Measurements from ENCODE around the gene RASA4B. TPM values are rescaled to one million over a fixed set of nuclear protein-coding genes. Genes with fewer than 3 reads are reported as not detected.
"Not testable (repeated sequence)": the region's sequence is repeated elsewhere in the genome, so short reads cannot be mapped to it uniquely, and the experiment has no call there.

Gene RASA4B
- total and polyA plus RNA-seq, 4 donors = 7.3 to 24.6 (median 10.5) TPM

DNA sequence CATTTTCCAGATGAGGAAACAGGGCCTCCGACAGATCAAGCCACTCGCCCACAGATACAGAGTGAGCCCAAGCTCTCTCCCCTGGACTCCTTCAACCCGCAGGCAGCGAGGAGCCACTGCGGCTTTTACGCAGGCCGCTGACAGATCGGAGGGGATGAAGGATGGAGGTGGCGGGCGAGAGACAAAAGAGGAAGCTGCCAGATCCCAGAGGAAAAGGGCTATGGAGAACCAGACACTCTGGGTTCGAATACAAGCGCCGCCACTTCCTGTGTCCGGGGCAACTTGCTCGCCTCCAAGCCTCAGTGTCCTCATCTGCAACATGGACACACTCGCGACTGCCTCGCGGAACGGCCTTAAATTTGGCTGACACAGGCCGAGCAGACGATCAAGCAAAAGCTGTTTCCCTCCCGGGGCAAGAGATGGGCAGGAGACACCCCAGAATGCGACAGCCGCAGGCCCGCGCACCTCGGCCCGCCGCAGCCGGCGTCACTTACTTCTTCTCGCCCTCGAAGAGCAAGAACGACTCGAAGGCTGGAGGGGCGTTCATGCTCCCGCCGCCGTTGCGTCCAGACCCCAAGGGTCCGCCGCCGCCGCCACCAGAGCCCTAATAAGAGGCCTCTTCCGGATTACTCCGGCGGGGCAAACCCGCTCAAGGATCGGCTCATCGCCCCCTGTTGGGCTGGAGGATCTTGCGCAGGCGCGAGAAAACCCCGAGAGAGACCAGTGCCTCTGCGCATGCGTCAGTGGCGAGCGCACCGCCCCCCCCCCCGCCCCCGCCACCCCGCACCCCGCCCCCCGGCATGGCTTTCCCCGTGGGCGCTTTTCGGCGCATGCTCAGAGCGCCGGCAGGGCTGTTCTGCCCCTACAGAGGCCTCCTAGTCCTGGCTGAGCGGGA lies 39.0 kb downstream of the RASA4B start, which contains the start of gene POLR2J:
TSS of gene POLR2J (minus strand) at position 609 of the 895 bp plus-strand sequence. CDS start at position 547, 62 bp downstream.
- not testable (repeated sequence) for H3K27me3 ChIP-seq (ENCODE audit: control insufficient read depth in 3 of 3, insufficient read depth in 3 of 3, low read length in 2 of 3); H3K36me3 ChIP-seq (ENCODE audit: control insufficient read depth in 4 of 4, insufficient read depth in 4 of 4, low read length in 4 of 4); H3K27ac ChIP-seq (ENCODE audit: low read depth in 1 of 2, low read length in 1 of 2); H3K9ac ChIP-seq (ENCODE audit: insufficient read depth in 1 of 2, low read length in 2 of 2); H3K4me1 ChIP-seq (ENCODE audit: control insufficient read depth in 5 of 5, insufficient read depth in 5 of 5, low read length in 5 of 5); H3K9me3 ChIP-seq (ENCODE audit: control insufficient read depth in 4 of 4, insufficient read depth in 3 of 4, low read length in 3 of 4)
- 0% methylated on average over 23 to 54 of the region's 72 CpGs for WGBS, 2 donors
- TF ChIP-seq, protein P1, sequence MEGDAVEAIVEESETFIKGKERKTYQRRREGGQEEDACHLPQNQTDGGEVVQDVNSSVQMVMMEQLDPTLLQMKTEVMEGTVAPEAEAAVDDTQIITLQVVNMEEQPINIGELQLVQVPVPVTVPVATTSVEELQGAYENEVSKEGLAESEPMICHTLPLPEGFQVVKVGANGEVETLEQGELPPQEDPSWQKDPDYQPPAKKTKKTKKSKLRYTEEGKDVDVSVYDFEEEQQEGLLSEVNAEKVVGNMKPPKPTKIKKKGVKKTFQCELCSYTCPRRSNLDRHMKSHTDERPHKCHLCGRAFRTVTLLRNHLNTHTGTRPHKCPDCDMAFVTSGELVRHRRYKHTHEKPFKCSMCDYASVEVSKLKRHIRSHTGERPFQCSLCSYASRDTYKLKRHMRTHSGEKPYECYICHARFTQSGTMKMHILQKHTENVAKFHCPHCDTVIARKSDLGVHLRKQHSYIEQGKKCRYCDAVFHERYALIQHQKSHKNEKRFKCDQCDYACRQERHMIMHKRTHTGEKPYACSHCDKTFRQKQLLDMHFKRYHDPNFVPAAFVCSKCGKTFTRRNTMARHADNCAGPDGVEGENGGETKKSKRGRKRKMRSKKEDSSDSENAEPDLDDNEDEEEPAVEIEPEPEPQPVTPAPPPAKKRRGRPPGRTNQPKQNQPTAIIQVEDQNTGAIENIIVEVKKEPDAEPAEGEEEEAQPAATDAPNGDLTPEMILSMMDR (IDR thresholded peaks at IDR 0.05; ENCODE audit: control extremely low read depth, extremely low read depth) = peak; percentile 34
- peak; percentile 44 to 94 (median 93) for DNase-seq
- H3K4me3 ChIP-seq = peak within 1 kb of the TSS; percentile 39
- ATAC-seq (ENCODE audit: insufficient read depth, low FRiP score) = peak; percentile 94

DNA sequence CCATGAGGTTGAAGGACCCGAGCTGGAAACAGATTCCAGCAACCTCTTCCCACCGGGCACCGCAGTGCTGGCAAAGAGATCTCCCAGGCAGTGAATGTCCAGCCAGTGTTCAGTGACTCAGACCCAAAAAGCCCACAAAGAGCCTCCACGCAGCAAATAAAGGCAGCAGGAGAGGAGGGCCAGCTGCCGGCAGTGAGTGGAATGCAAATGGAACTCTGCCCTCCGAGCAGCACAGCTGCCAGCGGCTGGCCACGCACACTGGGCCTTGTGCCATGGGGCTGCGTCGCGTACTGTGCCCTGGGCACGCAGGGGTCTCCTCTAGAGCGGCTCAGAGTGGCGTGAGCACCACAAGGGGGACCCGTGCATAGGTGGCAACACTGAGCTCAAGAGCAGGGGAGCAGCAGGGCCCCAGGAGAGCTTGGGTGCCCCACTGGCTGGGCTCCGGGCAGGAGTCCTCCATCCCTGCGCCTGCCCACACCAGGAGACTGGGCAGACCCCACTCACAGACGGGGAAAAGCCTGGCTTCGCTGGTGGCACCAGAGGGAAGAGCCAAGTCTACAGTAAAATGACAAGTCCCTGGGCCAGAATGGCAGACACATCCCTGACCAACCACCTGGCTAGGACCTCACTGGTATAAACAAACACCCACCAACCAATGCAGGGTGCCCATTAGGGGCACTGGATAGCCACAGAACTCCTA lies 42.7 kb downstream of the RASA4B start:
- ATAC-seq (ENCODE audit: insufficient read depth, low FRiP score); H3K4me3 ChIP-seq; DNase-seq; H3K9ac ChIP-seq (ENCODE audit: insufficient read depth in 1 of 2, low read length in 2 of 2); H3K9me3 ChIP-seq (ENCODE audit: control insufficient read depth in 4 of 4, insufficient read depth in 3 of 4, low read length in 3 of 4); H3K4me1 ChIP-seq (ENCODE audit: control insufficient read depth in 5 of 5, insufficient read depth in 5 of 5, low read length in 5 of 5); H3K27me3 ChIP-seq (ENCODE audit: control insufficient read depth in 3 of 3, insufficient read depth in 3 of 3, low read length in 2 of 3); H3K27ac ChIP-seq (ENCODE audit: low read depth in 1 of 2, low read length in 1 of 2): not testable (repeated sequence)
- H3K36me3 ChIP-seq (ENCODE audit: control insufficient read depth in 4 of 4, insufficient read depth in 4 of 4, low read length in 4 of 4) = peaks cover 0 to 19% (median 2%) of the 10 kb centered on the region in 4 donors
- 79 to 85% methylated on average over 9 of the region's 19 CpGs for WGBS, 2 donors

DNA sequence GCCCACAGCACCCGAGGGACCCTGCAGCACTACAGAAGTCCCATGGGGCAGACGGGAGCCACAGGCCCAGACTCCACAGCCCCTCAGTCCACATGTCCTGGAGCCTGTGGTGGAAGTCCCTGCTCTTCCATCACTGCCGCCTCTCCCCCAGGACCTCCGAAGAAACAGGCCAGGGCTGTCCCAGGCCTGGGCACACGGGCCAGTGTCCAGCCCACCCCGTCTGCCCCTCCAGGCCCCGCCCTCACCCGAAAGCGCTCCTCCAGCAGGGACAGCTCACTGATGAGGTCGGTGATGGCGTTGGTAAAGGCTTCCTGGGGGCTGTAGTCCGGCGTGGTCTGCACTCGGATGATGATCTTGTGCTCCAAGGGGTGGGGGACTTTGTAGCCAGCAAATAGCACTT lies 43.5 kb downstream of the RASA4B start:
- H3K4me1 ChIP-seq (ENCODE audit: control insufficient read depth in 5 of 5, insufficient read depth in 5 of 5, low read length in 5 of 5) = not testable (repeated sequence)

DNA sequence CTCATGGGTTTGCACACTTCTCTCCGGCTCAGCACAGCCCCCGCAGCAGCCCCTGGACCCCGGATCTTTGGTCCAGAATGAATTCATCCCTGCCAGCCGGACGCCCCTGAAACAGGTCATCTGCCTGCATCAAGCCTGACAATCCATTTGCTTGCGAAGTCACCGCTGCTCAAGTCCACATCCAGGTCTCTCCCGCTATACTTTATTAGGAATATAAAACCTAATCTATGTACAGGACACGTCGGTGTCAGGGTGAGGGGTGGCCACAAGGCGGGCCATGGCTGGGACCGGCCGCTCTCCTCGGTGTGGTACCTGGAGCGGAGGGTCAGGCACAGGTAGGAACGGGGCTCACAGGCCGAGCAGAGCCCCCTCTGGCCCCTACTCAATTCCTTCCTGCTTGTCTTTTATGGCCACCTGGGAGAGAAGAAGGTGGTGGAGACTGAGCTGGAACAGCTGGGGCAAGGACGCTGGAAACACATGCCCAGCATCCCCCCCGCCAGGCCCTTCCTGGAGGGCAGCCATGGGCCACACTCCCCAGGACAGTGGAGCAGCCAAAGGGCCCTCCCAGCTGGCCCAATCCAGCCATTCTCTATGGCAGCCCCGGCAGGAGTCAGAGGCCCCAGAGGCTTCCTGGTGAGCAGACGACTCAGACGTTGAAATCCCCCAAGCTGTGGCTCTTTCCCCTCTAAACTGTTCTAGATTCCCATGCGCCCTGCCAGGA lies 44.1 kb downstream of the RASA4B start:
- H3K27me3 ChIP-seq (ENCODE audit: control insufficient read depth in 3 of 3, insufficient read depth in 3 of 3, low read length in 2 of 3) = no peaks in the 10 kb centered on the region
- H3K9ac ChIP-seq (ENCODE audit: insufficient read depth in 1 of 2, low read length in 2 of 2) = no peak overlapping the region
- TF ChIP-seq, protein P1 (IDR thresholded peaks at IDR 0.05; ENCODE audit: control extremely low read depth, extremely low read depth) = no peak
- H3K4me3 ChIP-seq = no peak overlapping the region
- H3K4me1 ChIP-seq (ENCODE audit: control insufficient read depth in 5 of 5, insufficient read depth in 5 of 5, low read length in 5 of 5) = no peaks in the 10 kb centered on the region
- ATAC-seq (ENCODE audit: insufficient read depth, low FRiP score) (no peak), DNase-seq (no peak)
- 86 to 90% methylated on average over 23 of the region's 23 CpGs for WGBS, 2 donors
- H3K9me3 ChIP-seq (ENCODE audit: control insufficient read depth in 4 of 4, insufficient read depth in 3 of 4, low read length in 3 of 4) = no peaks in the 10 kb centered on the region
- no peak overlapping the region for H3K27ac ChIP-seq (ENCODE audit: low read depth in 1 of 2, low read length in 1 of 2)
- peaks cover 0 to 25% (median 2%) of the 10 kb centered on the region in 4 donors for H3K36me3 ChIP-seq (ENCODE audit: control insufficient read depth in 4 of 4, insufficient read depth in 4 of 4, low read length in 4 of 4)

More for the DNA sequence above, 43.5 kb downstream of the RASA4B start:
- not testable (repeated sequence) for H3K27ac ChIP-seq (ENCODE audit: low read depth in 1 of 2, low read length in 1 of 2); H3K9ac ChIP-seq (ENCODE audit: insufficient read depth in 1 of 2, low read length in 2 of 2); DNase-seq; ATAC-seq (ENCODE audit: insufficient read depth, low FRiP score); H3K27me3 ChIP-seq (ENCODE audit: control insufficient read depth in 3 of 3, insufficient read depth in 3 of 3, low read length in 2 of 3); H3K4me3 ChIP-seq; H3K9me3 ChIP-seq (ENCODE audit: control insufficient read depth in 4 of 4, insufficient read depth in 3 of 4, low read length in 3 of 4)
- WGBS, 2 donors = 86 to 94% methylated on average over 10 to 11 of the region's 14 CpGs
- peaks cover 0 to 23% (median 2%) of the 10 kb centered on the region in 4 donors for H3K36me3 ChIP-seq (ENCODE audit: control insufficient read depth in 4 of 4, insufficient read depth in 4 of 4, low read length in 4 of 4)

All from lung (tissue), 12 donors.